OCI-LY7 (cell line): ENCODE results near the gene OSBP2. TPM values are rescaled to one million over a fixed set of nuclear protein-coding genes. Genes with fewer than 3 reads are reported as not detected.
"Not testable (repeated sequence)": the region's sequence is repeated elsewhere in the genome, so short reads cannot be mapped to it uniquely, and the experiment has no call there.

ENCODE experiments used
- BruUV-seq: library from RNA; stranded (reverse); fragments of 400-500 nt; replicated peaks from 2 replicates; lab custom pipeline; 2021; lab: Mats Ljungman, UMichigan
- CTCF ChIA-PET: fragments of 300-600 bp; sonication (Branson Sonifier 250); formaldehyde crosslinking; loops from one replicate; lab custom pipeline; 2022; ENCODE audit warnings: antibody characterized with exemption; ENCODE audit not compliant: unreplicated experiment; lab: Charles Lee
- POLR2A ChIA-PET: fragments of 300-600 bp; sonication (Branson Sonifier 250); formaldehyde crosslinking; loops from one replicate; lab custom pipeline; 2022; ENCODE audit warnings: antibody characterized with exemption; lab: Charles Lee
- DNase-seq: peaks from one replicate; pipeline ENCODE4 v3.0.0-alpha.2; 2015; ENCODE audit warnings: low spot score
- H2AFZ ChIP-seq: fragments of 200-600 bp; sonication (generic), shearing (Covaris generic); 2 replicates; pipeline ENCODE4 v1.6.1; 2014; ENCODE audit warnings: mild to moderate bottlenecking, antibody characterized with exemption, low read length, moderate library complexity
- H3K27ac ChIP-seq: fragments of 200-600 bp; sonication (generic); 2 replicates; pipeline ENCODE4 v1.5.1; 2014; ENCODE audit warnings: mixed run types, low read depth, mild to moderate bottlenecking, moderate library complexity, low read length, inconsistent platforms; ENCODE audit not compliant: poor library complexity, severe bottlenecking
- H3K36me3 ChIP-seq: fragments of 200-600 bp; sonication (generic); 2 replicates; pipeline ENCODE4 v1.6.1; 2014; ENCODE audit warnings: mild to moderate bottlenecking, antibody characterized with exemption, low read length, moderate library complexity, mixed read lengths; ENCODE audit not compliant: insufficient read depth
- H3K4me1 ChIP-seq: fragments of 200-600 bp; sonication (generic); 2 replicates; pipeline ENCODE4 v1.5.1; 2014; ENCODE audit warnings: mild to moderate bottlenecking, low read length; ENCODE audit not compliant: insufficient read depth, poor library complexity, severe bottlenecking
- H3K4me2 ChIP-seq: fragments of 200-600 bp; sonication (generic); 2 replicates; pipeline ENCODE4 v1.6.1; 2014; ENCODE audit warnings: mild to moderate bottlenecking, low read length
- H3K4me3 ChIP-seq: fragments of 200-600 bp; sonication (generic); 2 replicates; pipeline ENCODE4 v1.5.1; 2014; ENCODE audit warnings: mild to moderate bottlenecking, low read depth, low read length; ENCODE audit not compliant: poor library complexity, severe bottlenecking
- H3K79me2 ChIP-seq: fragments of 200-600 bp; sonication (generic); 2 replicates; pipeline ENCODE4 v1.6.1; 2016; ENCODE audit warnings: low read depth, mild to moderate bottlenecking, low read length, moderate library complexity, mixed read lengths; ENCODE audit not compliant: insufficient read depth
- H3K9me2 ChIP-seq: fragments of 200-600 bp; sonication (generic); 2 replicates; pipeline ENCODE4 v1.6.1; 2016; ENCODE audit warnings: mild to moderate bottlenecking, low read length, mixed read lengths; ENCODE audit not compliant: insufficient read depth
- H3K9me3 ChIP-seq: fragments of 200-600 bp; sonication (generic); 2 replicates; pipeline ENCODE4 v1.6.1; 2014; ENCODE audit warnings: mild to moderate bottlenecking, mixed run types, low read length, mixed read lengths
- H4K20me1 ChIP-seq: fragments of 200-600 bp; sonication (generic); 2 replicates; pipeline ENCODE4 v1.6.1; 2014; ENCODE audit warnings: mild to moderate bottlenecking, antibody characterized with exemption, low read length, moderate library complexity, mixed read lengths; ENCODE audit not compliant: insufficient read depth
- EZH2phosphoT487 ChIP-seq: fragments of 200-600 bp; sonication (generic); IDR thresholded peaks from 2 replicates; pipeline ENCODE4 v1.6.1; 2018; ENCODE audit warnings: low read depth, borderline replicate concordance, mild to moderate bottlenecking, mixed run types, antibody characterized with exemption, low read length, moderate library complexity, mixed read lengths
- intact Hi-C: fragments of 100-400 bp; cut with micrococcal nuclease; formaldehyde crosslinking; loops from one replicate; pipeline ENCODE4 v1.10.0; 2022; ENCODE audit not compliant: unreplicated experiment
- total RNA-seq, 2 experiments: library from RNA; depleted of rRNA in 1 of 2; stranded (reverse); fragments of >200 nt in 1 of 2; shearing (Covaris generic) in 1 of 2; gene quantifications; 2 replicates each; pipeline ENCODE4 v1.2.3, GENCODE V29; 2014 to 2022
- TF ChIP-seq, protein P1 (sequence below): fragments of 200-600 bp; sonication (generic); conservative IDR thresholded peaks from 2 replicates; pipeline ENCODE4 v1.5.1; 2014; ENCODE audit warnings: mild to moderate bottlenecking, antibody characterized with exemption, low read length, moderate library complexity, mixed read lengths

The OSBP2 gene
- total RNA-seq, 2 experiments from 2014 or later, result 0.19 to 0.34 TPM

DNA sequence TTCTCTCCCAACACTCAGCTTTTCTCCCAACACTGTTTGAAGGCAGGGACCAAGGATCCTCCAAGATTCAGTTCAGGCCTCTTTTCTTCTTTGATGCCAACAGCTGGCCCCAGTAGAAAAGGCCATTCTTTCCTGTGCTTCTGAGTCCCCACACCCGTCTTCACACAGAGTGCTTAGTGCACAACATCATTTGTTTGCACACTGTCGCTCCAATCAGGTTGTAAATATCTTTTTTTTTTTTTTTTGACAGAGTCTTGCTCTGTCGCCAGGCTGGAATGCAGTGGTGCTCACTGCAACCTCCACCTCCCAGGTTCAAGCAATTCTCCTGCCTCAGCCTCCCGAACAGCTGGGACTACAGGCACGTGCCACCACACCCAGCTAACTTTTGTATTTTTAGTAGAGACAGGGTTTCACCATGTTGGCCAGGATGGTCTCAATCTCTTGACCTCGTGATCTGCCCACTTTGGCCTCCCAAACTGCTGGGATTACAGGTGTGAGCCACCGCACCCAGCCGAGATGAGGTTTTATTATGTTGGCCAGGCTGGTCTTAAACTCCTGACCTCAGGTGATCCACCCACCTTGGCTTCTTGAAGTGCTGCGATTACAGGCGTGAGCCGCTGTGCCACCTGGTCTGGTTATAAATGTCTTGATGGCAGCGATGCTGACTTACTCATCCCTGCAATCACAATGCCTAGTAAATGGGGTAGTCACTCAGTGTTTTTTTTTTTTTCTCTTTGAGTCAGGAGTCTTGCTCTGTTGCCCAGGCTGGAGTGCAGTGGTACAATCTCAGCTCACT, 14.6 kb upstream of the OSBP2 start:
- H3K4me3 ChIP-seq, H4K20me1 ChIP-seq, intact Hi-C loops, BruUV-seq, CTCF ChIA-PET, H3K4me2 ChIP-seq, H2AFZ ChIP-seq, H3K9me3 ChIP-seq, H3K4me1 ChIP-seq, H3K9me2 ChIP-seq, H3K27ac ChIP-seq, H3K36me3 ChIP-seq, POLR2A ChIA-PET, H3K79me2 ChIP-seq, DNase-seq: not testable (repeated sequence)

DNA sequence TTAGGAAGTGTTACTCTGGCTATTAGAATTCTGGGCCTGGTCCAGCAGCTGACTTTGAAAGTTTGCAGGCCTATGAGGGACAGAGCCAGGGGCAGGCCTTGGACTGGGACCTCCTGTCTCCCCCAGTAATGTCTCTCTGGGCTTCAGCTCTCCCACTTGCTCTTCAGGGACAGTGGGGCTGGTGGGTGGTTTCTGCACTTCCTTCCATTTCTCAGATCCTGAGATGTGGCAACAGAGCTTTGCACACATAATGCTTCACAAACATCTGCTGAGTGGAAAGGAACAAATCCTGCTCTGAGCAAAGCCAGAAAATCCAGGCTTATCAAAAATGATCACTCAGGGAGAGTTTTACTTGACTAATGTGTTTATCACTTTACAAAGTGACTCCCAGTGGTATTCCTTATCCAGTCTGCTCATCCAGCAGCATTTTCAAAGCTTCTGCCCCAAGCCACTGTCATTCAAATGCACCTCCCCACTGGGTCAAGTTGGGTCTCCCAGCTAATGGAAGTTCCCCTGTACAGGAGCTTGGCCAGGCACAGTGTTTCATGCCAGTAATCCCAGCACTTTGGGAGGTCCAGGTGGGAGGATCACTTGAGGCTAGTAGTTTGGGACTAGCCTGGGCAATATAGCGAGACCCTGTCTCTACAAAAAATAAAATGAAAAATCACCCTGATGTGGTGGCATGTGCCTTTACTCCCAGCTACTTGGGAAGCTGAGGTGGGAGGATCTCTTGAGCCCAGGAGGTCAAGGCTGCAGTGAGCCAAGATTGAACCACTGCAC, 13.5 kb upstream of the OSBP2 start:
- no peaks in the 10 kb centered on the region for H3K4me1 ChIP-seq
- ChIA-PET POLR2A (interaction anchor here (0.6 to 0.9 kb wide), 2 partner anchors 49 to 241 kb away, joined by 3 to 4 read pairs; no protein-coding TSS in a partner anchor), CTCF (no interaction called here)
- no peaks in the 10 kb centered on the region for H4K20me1 ChIP-seq
- no peaks in the 10 kb centered on the region for H3K79me2 ChIP-seq
- no peak overlapping the region for H3K4me2 ChIP-seq
- no TSS peak for BruUV-seq
- no peak overlapping the region for H3K27ac ChIP-seq
- no peaks in the 10 kb centered on the region for H3K36me3 ChIP-seq
- intact Hi-C loops, result no loop called here
- H3K9me3 ChIP-seq, result no peaks in the 10 kb centered on the region
- H3K4me3 ChIP-seq, result no peak overlapping the region
- no peak overlapping the region for H2AFZ ChIP-seq
- H3K9me2 ChIP-seq, result no peaks in the 10 kb centered on the region
- DNase-seq, result no peak
- TF ChIP-seq EZH2phosphoT487, result no peak
- TF ChIP-seq, protein P1, sequence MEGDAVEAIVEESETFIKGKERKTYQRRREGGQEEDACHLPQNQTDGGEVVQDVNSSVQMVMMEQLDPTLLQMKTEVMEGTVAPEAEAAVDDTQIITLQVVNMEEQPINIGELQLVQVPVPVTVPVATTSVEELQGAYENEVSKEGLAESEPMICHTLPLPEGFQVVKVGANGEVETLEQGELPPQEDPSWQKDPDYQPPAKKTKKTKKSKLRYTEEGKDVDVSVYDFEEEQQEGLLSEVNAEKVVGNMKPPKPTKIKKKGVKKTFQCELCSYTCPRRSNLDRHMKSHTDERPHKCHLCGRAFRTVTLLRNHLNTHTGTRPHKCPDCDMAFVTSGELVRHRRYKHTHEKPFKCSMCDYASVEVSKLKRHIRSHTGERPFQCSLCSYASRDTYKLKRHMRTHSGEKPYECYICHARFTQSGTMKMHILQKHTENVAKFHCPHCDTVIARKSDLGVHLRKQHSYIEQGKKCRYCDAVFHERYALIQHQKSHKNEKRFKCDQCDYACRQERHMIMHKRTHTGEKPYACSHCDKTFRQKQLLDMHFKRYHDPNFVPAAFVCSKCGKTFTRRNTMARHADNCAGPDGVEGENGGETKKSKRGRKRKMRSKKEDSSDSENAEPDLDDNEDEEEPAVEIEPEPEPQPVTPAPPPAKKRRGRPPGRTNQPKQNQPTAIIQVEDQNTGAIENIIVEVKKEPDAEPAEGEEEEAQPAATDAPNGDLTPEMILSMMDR, result no peak

DNA sequence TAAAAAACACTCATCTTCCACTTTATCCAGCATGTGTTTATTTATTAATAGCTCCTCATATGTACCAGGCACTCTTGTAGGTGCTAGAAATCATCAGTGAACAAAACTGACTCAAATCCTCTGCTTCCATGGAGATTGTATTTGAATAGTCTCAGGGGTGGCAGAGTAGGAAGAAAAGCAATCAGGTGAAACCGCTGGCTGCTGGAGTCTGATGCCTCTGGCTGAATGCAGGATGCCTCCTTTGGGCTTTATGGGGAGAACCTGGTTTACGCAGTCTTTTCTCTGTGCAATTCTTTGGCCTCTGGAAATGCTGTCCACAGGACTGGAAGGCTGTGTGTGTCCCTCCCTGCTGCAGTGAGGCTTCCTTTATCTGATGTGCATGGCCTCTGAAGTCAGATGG, 12.8 kb upstream of the OSBP2 start:
- H3K79me2 ChIP-seq, result no peaks in the 10 kb centered on the region
- H3K4me3 ChIP-seq, result no peak overlapping the region
- TF ChIP-seq EZH2phosphoT487, result no peak
- TF ChIP-seq, protein P1, result no peak
- no peaks in the 10 kb centered on the region for H3K4me1 ChIP-seq
- no peak overlapping the region for H3K4me2 ChIP-seq
- H3K9me3 ChIP-seq, result no peaks in the 10 kb centered on the region
- H2AFZ ChIP-seq, result no peak overlapping the region
- H3K36me3 ChIP-seq, result no peaks in the 10 kb centered on the region
- no peaks in the 10 kb centered on the region for H3K9me2 ChIP-seq
- no peaks in the 10 kb centered on the region for H4K20me1 ChIP-seq
- CTCF ChIA-PET, result no interaction called here
- intact Hi-C loops, result no loop called here
- no peak for DNase-seq
- BruUV-seq, result no TSS peak
- POLR2A ChIA-PET, result interaction anchor here (0.6 to 0.9 kb wide), 2 partner anchors 48 to 240 kb away, joined by 3 to 4 read pairs; no protein-coding TSS in a partner anchor
- H3K27ac ChIP-seq, result no peak overlapping the region
